Brain microvascular endothelial cell (primary cell): Measurements from ENCODE around the gene GP1BB.

ENCODE experiments used
- DNase-seq: peaks from one replicate; pipeline ENCODE4 v3.0.0-alpha.2; 2020
- H3K27ac ChIP-seq: fragments of 250-450 bp; sonication (Bioruptor Pico); 2 replicates; pipeline ENCODE4 v1.5.1; 2020; ENCODE audit warnings: mild to moderate bottlenecking, moderate library complexity
- H3K27me3 ChIP-seq: fragments of 250-450 bp; sonication (Bioruptor Pico); replicated peaks from 2 replicates; pipeline ENCODE4 v1.5.1; 2020; ENCODE audit warnings: mild to moderate bottlenecking
- H3K36me3 ChIP-seq: fragments of 250-450 bp; sonication (Bioruptor Pico); replicated peaks from 2 replicates; pipeline ENCODE4 v1.5.1; 2020; ENCODE audit warnings: mild to moderate bottlenecking
- H3K4me3 ChIP-seq: 2 replicates; pipeline ENCODE4 v1.5.1; 2011; ENCODE audit warnings: low read depth, mild to moderate bottlenecking, control low read depth, low read length, moderate library complexity
- in situ Hi-C: cut with HindIII; loops from 2 replicates; pipeline ENCODE4 v1.10.0; 2017; ENCODE audit warnings: low sequenced_read_pairs, low pct_ligation_motif_present
- TF ChIP-seq, protein P1 (sequence below): IDR thresholded peaks from 2 replicates; pipeline ENCODE4 v1.5.1; 2011; ENCODE audit warnings: low read depth, mild to moderate bottlenecking, moderate library complexity, low read length, control low read depth, inconsistent platforms; ENCODE audit errors: missing control alignments

The GP1BB gene

DNA sequence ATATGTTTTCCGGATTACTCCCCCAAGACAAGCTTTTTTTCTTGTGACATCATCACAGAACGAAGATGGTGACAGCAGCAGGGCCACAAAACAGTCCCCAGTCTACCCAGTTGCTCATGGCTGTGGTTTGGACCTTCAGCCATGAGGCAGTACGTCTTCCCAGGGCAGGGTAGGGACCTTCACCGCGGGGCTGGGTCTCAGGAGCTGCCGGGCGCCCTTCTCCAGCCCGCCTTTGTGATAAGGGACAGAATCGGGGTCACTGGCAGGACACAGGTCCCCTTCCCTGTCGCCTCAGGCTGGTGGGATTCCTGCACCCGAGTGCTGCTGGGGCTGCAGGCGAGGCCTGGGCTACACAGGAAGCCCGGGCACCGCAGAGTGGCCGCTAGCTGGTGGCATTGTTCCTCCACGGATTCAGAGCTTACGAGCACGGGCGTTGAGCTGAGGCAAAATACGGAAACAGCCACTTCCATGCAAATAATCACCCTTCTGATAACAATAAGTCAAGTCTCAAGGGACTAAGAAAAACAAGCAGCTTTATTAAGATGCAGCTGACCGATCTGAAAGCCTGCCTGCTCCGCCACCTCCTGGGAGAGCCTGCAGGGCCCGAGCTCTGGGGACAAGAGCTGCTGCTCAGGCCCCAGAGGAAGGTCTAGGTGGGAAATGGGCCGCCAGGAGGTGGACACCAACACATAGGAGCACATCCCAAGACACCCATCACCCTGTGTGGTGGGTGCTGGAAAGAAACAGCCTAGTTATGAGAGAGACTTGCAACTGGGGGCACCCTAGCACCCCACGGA, 49.5 kb downstream of the GP1BB start:
- peaks cover 46% of the 10 kb centered on the region for H3K27me3 ChIP-seq
- no peaks in the 10 kb centered on the region for H3K36me3 ChIP-seq
- DNase-seq: no peak
- H3K27ac ChIP-seq: no peak overlapping the region
- in situ Hi-C loops: no loop called here
- TF ChIP-seq, protein P1, sequence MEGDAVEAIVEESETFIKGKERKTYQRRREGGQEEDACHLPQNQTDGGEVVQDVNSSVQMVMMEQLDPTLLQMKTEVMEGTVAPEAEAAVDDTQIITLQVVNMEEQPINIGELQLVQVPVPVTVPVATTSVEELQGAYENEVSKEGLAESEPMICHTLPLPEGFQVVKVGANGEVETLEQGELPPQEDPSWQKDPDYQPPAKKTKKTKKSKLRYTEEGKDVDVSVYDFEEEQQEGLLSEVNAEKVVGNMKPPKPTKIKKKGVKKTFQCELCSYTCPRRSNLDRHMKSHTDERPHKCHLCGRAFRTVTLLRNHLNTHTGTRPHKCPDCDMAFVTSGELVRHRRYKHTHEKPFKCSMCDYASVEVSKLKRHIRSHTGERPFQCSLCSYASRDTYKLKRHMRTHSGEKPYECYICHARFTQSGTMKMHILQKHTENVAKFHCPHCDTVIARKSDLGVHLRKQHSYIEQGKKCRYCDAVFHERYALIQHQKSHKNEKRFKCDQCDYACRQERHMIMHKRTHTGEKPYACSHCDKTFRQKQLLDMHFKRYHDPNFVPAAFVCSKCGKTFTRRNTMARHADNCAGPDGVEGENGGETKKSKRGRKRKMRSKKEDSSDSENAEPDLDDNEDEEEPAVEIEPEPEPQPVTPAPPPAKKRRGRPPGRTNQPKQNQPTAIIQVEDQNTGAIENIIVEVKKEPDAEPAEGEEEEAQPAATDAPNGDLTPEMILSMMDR: no peak
- no peak overlapping the region for H3K4me3 ChIP-seq

DNA sequence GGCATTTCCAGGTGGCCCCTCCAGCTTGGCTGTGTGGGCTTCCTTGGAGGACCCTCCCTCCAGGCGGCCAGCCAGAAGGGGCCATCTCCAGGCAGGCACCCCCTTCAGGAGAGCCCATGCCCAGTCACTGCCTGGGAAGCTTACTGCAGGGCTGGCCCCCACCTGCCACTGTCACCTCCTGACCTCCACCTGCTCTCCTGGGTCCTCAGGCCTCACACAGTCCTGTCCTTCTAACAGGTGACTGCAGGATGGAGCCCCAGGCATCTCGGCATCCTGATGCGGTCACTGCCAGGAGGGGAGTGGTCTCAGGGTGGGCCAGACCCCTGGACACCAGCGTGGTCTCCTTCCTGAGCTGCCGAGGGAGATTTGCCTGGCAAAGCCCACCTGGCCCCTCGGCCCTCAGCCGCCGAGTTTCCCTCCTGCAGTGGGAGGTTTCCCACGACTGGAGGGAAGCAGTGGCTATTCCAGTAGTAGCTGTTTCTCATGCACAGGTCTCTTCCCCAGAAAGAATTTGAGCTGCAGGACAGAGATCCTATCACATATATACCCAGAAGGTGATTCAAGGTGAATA, 50.2 kb downstream of the GP1BB start:
- TF ChIP-seq, protein P1: no peak
- H3K27me3 ChIP-seq: peaks cover 42% of the 10 kb centered on the region
- in situ Hi-C loops: no loop called here
- no peak for DNase-seq
- H3K27ac ChIP-seq: no peak overlapping the region
- no peak overlapping the region for H3K4me3 ChIP-seq
- H3K36me3 ChIP-seq: no peaks in the 10 kb centered on the region
